ENCODE results near the gene SHCBP1.

GRCh38 chr16:46621934-46622676, 926 bp upstream of the SHCBP1 start:
- no peak for TF ChIP-seq BACH2 (CRISPR knock-in tag; IDR thresholded peaks at IDR 0.05; ENCODE audit: borderline replicate concordance)
- no peak for TF ChIP-seq CREB5 (CRISPR knock-in tag; IDR thresholded peaks at IDR 0.05; ENCODE audit: low read depth)
- TF ChIP-seq TSHZ2 (CRISPR knock-in tag; IDR thresholded peaks at IDR 0.05): no peak
- no peak for TF ChIP-seq OSR1 (CRISPR knock-in tag; IDR thresholded peaks at IDR 0.05)
- TF ChIP-seq PATZ1 (CRISPR knock-in tag; IDR thresholded peaks at IDR 0.05; ENCODE audit: borderline replicate concordance): no peak
- no peak for TF ChIP-seq ARNTL (CRISPR knock-in tag; IDR thresholded peaks at IDR 0.05; ENCODE audit: borderline replicate concordance, low read depth)
- no peak for TF ChIP-seq PPARA (CRISPR knock-in tag; IDR thresholded peaks at IDR 0.05; ENCODE audit: borderline replicate concordance)
